Fibroblast of villous mesenchyme (primary cell): ENCODE measurements around the gene SCT. TPM values are rescaled to one million over a fixed set of nuclear protein-coding genes. Genes with fewer than 3 reads are reported as not detected.

Experiments used
- DNase-seq: peaks from one replicate; pipeline ENCODE4 v3.0.0-alpha.2; 2010; ENCODE audit warnings: low read depth
- H3K4me3 ChIP-seq: 2 replicates; pipeline ENCODE4 v1.5.1; 2011; ENCODE audit warnings: low read depth, mild to moderate bottlenecking, low read length
- total RNA-seq: library from RNA; depleted of rRNA; stranded (reverse); fragments of >200 nt; gene quantifications from 2 replicates; pipeline ENCODE4 v1.2.3, GENCODE V29; 2012
- TF ChIP-seq, protein P1 (sequence below): IDR thresholded peaks from 2 replicates; pipeline ENCODE4 v1.5.1; 2012; ENCODE audit warnings: low read depth, mild to moderate bottlenecking, low read length; ENCODE audit not compliant: insufficient read depth

SCT gene
- total RNA-seq, 1 donor: not detected

DNA sequence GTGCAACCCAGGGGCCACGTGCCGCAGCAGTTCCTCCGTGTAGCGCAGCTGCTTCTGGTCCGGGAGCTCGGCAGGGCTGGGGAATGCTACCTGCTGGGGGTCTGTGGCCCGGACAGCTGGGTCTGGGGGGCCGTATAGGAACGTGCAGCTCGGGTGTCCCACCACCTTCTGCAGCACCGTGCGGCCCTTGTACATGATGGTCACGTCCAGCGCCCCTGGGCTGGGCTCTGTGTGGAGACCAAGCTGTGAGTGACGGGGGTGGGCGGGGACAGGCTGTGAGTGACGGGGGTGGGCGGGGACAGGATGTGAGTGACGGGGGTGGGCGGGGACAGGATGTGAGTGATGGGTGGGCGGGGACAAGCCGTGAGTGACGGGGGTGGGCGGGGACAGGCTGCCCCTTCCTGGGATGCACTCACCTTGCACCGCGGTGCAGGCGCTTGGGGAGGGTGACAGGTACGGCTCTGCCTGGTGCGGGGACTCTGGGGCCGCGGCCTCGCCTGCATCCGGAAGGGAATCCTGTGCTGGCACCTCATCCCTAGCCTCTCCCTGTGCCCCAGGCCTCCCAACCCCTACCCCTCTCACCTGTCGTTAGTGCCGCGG, 13.5 kb downstream of the SCT start:
- peak; percentile 30 for DNase-seq
- H3K4me3 ChIP-seq: no peak overlapping the region
- TF ChIP-seq, protein P1, sequence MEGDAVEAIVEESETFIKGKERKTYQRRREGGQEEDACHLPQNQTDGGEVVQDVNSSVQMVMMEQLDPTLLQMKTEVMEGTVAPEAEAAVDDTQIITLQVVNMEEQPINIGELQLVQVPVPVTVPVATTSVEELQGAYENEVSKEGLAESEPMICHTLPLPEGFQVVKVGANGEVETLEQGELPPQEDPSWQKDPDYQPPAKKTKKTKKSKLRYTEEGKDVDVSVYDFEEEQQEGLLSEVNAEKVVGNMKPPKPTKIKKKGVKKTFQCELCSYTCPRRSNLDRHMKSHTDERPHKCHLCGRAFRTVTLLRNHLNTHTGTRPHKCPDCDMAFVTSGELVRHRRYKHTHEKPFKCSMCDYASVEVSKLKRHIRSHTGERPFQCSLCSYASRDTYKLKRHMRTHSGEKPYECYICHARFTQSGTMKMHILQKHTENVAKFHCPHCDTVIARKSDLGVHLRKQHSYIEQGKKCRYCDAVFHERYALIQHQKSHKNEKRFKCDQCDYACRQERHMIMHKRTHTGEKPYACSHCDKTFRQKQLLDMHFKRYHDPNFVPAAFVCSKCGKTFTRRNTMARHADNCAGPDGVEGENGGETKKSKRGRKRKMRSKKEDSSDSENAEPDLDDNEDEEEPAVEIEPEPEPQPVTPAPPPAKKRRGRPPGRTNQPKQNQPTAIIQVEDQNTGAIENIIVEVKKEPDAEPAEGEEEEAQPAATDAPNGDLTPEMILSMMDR: no peak

DNA sequence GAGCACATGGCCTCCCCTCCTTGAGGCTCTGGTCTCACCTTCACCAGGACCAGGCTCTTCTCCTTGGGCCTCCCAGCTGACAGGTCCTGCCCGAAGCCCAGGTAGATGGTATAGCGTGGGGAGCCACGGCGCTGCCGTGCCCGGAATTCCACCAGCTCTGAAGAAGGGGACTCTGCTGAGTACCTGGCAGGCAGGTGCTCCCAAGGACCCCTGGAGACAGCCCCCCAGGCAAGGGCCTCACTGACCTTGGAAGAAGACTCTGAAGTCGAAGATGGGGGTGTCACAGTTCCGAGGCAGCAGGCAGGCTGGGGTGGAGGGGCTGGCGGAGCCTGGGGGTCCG, 14.1 kb downstream of the SCT start:
- TF ChIP-seq, protein P1: no peak
- no peak overlapping the region for H3K4me3 ChIP-seq
- DNase-seq: no peak

DNA sequence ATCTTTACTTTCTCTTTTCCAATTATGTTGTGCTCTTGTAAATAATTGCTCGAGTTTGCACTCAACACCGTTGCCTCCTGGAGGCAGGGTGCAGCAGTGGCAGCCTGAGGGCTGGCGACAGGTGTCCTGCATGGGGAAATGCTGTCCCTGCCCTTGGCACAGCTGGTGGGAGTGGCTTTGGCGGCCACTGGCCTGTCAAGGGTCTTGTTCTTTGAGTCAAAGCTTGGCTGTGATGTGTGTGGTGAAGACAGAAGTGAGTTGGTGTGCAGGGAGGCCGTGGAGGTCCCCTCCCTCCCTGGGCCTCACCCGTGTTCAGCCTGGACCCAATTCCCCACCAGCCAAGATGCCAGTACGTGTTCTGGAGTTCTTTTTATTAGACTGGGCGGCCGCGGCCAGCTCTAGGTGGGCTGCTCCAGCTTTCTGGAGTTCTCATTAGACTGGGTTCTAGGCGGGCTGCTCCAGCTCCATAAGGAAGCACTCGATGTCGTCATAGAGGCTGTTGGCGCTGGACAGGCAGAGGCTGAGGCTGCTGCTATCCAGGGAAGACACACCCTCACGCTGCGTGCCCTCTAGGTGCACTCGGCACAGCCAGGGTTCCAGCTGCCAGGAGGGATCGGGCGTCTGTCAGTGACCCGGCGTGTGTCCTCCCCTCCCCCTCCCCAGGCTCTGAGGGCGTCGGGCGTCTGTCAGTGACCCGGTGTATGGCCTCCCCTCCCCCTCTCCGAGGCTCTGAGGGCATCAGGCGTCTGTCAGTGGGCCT, 14.6 kb downstream of the SCT start:
- peak; percentile 21 for DNase-seq
- H3K4me3 ChIP-seq: no peak overlapping the region
- TF ChIP-seq, protein P1: peak; percentile 26

DNA sequence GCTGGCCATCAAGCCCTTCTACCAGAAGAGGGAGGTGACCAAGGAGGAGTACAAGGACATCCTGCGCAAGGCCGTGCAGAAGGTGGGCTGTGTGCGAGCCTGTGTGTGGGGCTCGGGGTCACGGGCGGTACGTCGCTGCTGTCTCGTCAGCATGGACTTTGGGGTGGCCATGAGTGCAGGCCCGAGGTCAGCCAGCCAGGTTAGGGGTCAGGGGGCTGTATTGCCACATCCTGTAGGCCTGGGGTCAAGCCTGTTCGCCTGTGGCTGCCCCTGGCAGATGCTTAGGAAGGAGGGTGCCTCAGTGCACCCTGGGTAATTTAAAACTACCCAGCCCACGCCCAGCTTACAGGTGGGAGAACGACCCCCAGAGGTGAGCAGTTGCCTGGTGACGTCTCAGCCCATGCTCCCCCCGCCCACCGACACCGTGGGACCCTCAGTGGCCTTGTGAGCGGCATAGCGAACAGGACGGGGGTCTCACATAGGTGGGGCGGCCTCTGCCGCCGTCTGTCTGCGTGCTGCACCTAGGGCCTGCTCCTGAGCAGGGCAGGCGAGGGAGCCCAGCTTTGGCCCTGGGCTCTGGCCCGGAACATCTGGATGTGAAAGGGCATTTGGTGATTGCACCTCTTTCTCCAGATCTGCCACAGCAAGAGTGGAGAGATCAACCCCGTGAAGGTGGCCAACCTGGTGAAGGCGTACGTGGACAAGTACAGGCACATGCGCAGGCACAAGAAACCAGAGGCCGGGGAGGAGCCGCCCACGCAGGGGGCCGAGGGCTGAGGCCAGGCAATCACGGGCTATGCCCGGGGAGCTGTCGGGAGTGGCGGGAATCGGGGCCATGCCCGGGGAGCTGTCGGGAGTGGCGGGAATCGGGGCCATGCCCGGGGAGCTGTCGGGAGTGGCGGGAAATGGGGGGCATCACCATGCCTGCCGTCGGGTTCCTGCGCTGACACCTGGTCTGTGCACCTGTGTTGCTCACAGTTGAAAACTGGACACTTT, 15.7 kb downstream of the SCT start:
- DNase-seq: no peak
- H3K4me3 ChIP-seq: no peak overlapping the region
- TF ChIP-seq, protein P1: no peak

DNA sequence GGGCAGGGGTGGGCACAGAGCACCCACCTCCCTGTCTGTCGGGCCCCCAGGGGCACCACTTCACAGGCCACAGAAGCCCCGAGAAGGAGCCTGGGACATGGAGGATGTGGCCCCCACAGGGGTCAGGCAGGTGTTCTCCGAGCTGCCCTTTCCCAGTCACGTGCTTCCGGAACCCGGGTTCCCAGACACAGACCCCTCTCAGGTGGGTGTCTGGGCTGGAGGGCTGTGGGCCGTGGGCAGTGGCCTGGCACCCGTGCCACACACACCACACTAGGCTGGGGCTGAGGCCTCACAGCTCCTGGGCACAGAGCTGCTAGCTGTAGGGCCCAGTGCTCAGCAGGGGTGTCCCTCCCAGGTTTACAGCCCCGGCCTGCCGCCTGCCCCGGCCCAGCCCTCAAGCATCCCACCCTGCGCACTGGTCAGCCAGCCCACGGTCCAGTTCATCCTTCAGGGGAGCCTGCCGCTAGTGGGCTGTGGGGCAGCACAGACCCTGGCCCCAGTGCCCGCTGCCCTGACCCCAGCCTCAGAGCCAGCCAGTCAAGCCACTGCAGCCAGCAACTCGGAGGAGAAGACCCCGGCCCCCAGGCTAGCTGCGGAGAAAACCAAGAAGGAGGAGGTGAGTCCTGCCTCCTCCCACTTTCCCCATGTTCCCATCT, 16.7 kb downstream of the SCT start:
- TF ChIP-seq, protein P1: no peak
- no peak overlapping the region for H3K4me3 ChIP-seq
- no peak for DNase-seq

DNA sequence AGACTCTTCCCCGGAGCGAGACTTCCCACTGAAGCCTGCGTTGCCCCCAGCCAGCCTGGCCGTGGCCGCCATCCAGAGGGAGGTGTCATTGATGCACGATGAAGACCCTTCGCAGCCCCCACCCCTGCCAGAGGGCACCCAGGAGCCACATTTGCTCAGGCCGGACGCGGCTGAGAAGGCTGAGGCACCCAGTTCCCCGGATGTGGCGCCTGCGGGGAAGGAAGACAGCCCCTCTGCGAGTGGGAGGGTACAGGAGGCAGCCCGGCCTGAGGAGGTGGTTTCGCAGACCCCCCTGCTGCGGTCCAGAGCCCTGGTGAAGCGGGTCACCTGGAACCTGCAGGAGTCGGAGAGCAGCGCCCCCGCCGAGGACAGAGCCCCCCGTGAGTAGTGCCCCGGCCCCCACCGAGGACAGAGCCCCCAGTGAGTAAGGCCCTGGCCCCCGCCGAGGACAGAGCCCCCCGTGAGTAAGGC, 17.6 kb downstream of the SCT start:
- DNase-seq: no peak
- no peak overlapping the region for H3K4me3 ChIP-seq
- TF ChIP-seq, protein P1: no peak
